ENCODE data around the gene C19orf73. TPM values are rescaled to one million over a fixed set of nuclear protein-coding genes. Genes with fewer than 3 reads are reported as not detected.
A peak's percentile ranks its signal among the peaks of the same experiment; 100 is the strongest.

The C19orf73 gene
- total RNA-seq, result not detected
- polyA plus RNA-seq, result 1.6 TPM

- no peaks in the 10 kb centered on the region for H3K4me1 ChIP-seq (ENCODE audit: insufficient read depth)
- H3K36me3 ChIP-seq (ENCODE audit: insufficient read depth), result no peaks in the 10 kb centered on the region
- peak; percentile 82 for DNase-seq (ENCODE audit: extremely low spot score)
- peak within 1 kb of the TSS; percentile 50 for H3K4me3 ChIP-seq (ENCODE audit: low read depth, low read length)
- peak within 1 kb of the TSS; percentile 96 for H3K27ac ChIP-seq (ENCODE audit: low read depth)
- WGBS, result under 1% methylated on average over 85 of the region's 85 CpGs
Observed at GRCh38 chr19:49118565-49119410, at the start of gene C19orf73. C19orf73 (minus strand) TSS chr19:49119143; CDS start chr19:49119022, 121 bp downstream.

- no peaks in the 10 kb centered on the region for H3K36me3 ChIP-seq (ENCODE audit: insufficient read depth)
- H3K27ac ChIP-seq (ENCODE audit: low read depth), result no peak overlapping the region
- no peak overlapping the region for H3K4me3 ChIP-seq (ENCODE audit: low read depth, low read length)
- no peaks in the 10 kb centered on the region for H3K4me1 ChIP-seq (ENCODE audit: insufficient read depth)
- WGBS, result 95% methylated on average over 23 of the region's 23 CpGs
- DNase-seq (ENCODE audit: extremely low spot score), result no peak
Observed at GRCh38 chr19:49168421-49168820, 49.5 kb upstream of the C19orf73 start.

- no peak for DNase-seq (ENCODE audit: extremely low spot score)
- 80% methylated on average over 25 of the region's 25 CpGs for WGBS
- no peak overlapping the region for H3K4me3 ChIP-seq (ENCODE audit: low read depth, low read length)
- H3K4me1 ChIP-seq (ENCODE audit: insufficient read depth), result no peaks in the 10 kb centered on the region
- no peaks in the 10 kb centered on the region for H3K36me3 ChIP-seq (ENCODE audit: insufficient read depth)
- no peak overlapping the region for H3K27ac ChIP-seq (ENCODE audit: low read depth)
Observed at GRCh38 chr19:49167857-49168409, 49.0 kb upstream of the C19orf73 start.

- WGBS, result 42% methylated on average over 30 of the region's 30 CpGs
- no peak overlapping the region for H3K4me3 ChIP-seq (ENCODE audit: low read depth, low read length)
- no peaks in the 10 kb centered on the region for H3K4me1 ChIP-seq (ENCODE audit: insufficient read depth)
- peak overlapping the region; percentile 25 for H3K27ac ChIP-seq (ENCODE audit: low read depth)
- H3K36me3 ChIP-seq (ENCODE audit: insufficient read depth), result no peaks in the 10 kb centered on the region
- DNase-seq (ENCODE audit: extremely low spot score), result no peak
Observed at GRCh38 chr19:49165865-49166301, 46.9 kb upstream of the C19orf73 start.

GRCh38 chr19:49165111-49165750 lies 46.3 kb upstream of the C19orf73 start:
- WGBS, result 61% methylated on average over 24 of the region's 24 CpGs
- H3K4me1 ChIP-seq (ENCODE audit: insufficient read depth), result no peaks in the 10 kb centered on the region
- H3K27ac ChIP-seq (ENCODE audit: low read depth), result peak overlapping the region; percentile 25
- DNase-seq (ENCODE audit: extremely low spot score), result no peak
- no peak overlapping the region for H3K4me3 ChIP-seq (ENCODE audit: low read depth, low read length)
- no peaks in the 10 kb centered on the region for H3K36me3 ChIP-seq (ENCODE audit: insufficient read depth)

- H3K27ac ChIP-seq (ENCODE audit: low read depth), result no peak overlapping the region
- 59% methylated on average over 4 of the region's 4 CpGs for WGBS
- no peaks in the 10 kb centered on the region for H3K36me3 ChIP-seq (ENCODE audit: insufficient read depth)
- H3K4me1 ChIP-seq (ENCODE audit: insufficient read depth), result no peaks in the 10 kb centered on the region
- DNase-seq (ENCODE audit: extremely low spot score), result no peak
- no peak overlapping the region for H3K4me3 ChIP-seq (ENCODE audit: low read depth, low read length)
Observed at GRCh38 chr19:49161987-49162386, 43.0 kb upstream of the C19orf73 start.

- no peak overlapping the region for H3K27ac ChIP-seq (ENCODE audit: low read depth)
- 92% methylated on average over 13 of the region's 13 CpGs for WGBS
- DNase-seq (ENCODE audit: extremely low spot score), result no peak
- no peak overlapping the region for H3K4me3 ChIP-seq (ENCODE audit: low read depth, low read length)
- no peaks in the 10 kb centered on the region for H3K4me1 ChIP-seq (ENCODE audit: insufficient read depth)
- no peaks in the 10 kb centered on the region for H3K36me3 ChIP-seq (ENCODE audit: insufficient read depth)
Observed at GRCh38 chr19:49160450-49161189, 41.7 kb upstream of the C19orf73 start.

- Histone ChIP-seq H3K4me3 (ENCODE audit: low read depth, low read length) (peak within 1 kb of the TSS; percentile 67), H3K4me1 (ENCODE audit: insufficient read depth) (no peaks in the 10 kb centered on the region), H3K36me3 (ENCODE audit: insufficient read depth) (no peaks in the 10 kb centered on the region), H3K27ac (ENCODE audit: low read depth) (peak within 1 kb of the TSS; percentile 82)
- peak; percentile 84 for DNase-seq (ENCODE audit: extremely low spot score)
- under 1% methylated on average over 41 of the region's 41 CpGs for WGBS
Observed at GRCh38 chr19:49157445-49158224, 38.7 kb upstream of the C19orf73 start, which contains the start of gene TRPM4. TRPM4 (plus strand) TSS chr19:49157792; CDS start chr19:49157867, 75 bp downstream.

GRCh38 chr19:49155820-49156346 lies 36.9 kb upstream of the C19orf73 start:
- no peak overlapping the region for H3K27ac ChIP-seq (ENCODE audit: low read depth)
- WGBS, result 55% methylated on average over 4 of the region's 4 CpGs
- no peak overlapping the region for H3K4me3 ChIP-seq (ENCODE audit: low read depth, low read length)
- H3K36me3 ChIP-seq (ENCODE audit: insufficient read depth), result no peaks in the 10 kb centered on the region
- no peaks in the 10 kb centered on the region for H3K4me1 ChIP-seq (ENCODE audit: insufficient read depth)
- DNase-seq (ENCODE audit: extremely low spot score), result no peak

GRCh38 chr19:49155005-49155819 lies 36.3 kb upstream of the C19orf73 start, which contains the start of gene HRC:
HRC (minus strand) TSS chr19:49155396; CDS start chr19:49155237, 159 bp downstream.
- Histone ChIP-seq H3K36me3 (ENCODE audit: insufficient read depth) (no peaks in the 10 kb centered on the region), H3K4me1 (ENCODE audit: insufficient read depth) (no peaks in the 10 kb centered on the region), H3K4me3 (ENCODE audit: low read depth, low read length) (no peak within 1 kb of the TSS), H3K27ac (ENCODE audit: low read depth) (no peak within 1 kb of the TSS)
- WGBS, result 46% methylated on average over 19 of the region's 19 CpGs
- no peak for DNase-seq (ENCODE audit: extremely low spot score)

GRCh38 chr19:49154279-49154678 lies 35.3 kb upstream of the C19orf73 start:
- DNase-seq (ENCODE audit: extremely low spot score), result no peak
- Histone ChIP-seq H3K36me3 (ENCODE audit: insufficient read depth) (no peaks in the 10 kb centered on the region), H3K4me1 (ENCODE audit: insufficient read depth) (no peaks in the 10 kb centered on the region), H3K27ac (ENCODE audit: low read depth) (no peak overlapping the region), H3K4me3 (ENCODE audit: low read depth, low read length) (no peak overlapping the region)
- WGBS, result 98% methylated on average over 6 of the region's 6 CpGs

Measured in urinary bladder (tissue), 4 donors.